ENCODE measurements around the gene CHD6.

The CHD6 gene

DNA sequence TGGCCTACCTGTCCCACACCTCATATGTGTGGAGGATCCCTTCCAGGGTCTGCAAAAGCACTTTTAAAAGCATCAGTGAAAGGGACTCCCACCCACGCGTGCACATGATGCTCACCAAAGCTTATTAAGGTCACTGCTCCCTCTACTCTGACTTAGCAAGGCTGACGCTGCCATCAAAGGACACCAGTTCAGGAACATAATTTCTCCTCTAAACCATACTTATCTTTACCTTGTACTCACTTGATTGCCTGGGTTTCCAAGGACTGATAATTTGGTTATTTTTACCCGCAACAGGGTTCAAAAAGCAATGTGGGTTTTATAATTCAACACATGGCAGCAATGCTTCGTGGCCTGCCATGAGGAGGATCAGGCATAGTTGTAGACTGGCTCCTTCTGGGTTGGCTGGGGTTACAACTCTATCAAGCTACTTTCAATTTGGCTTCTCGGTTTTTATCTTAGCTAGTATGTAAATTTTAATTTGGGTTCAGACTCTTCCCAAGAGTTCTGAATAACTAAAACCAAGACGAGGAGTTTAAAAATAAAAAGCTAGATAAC lies 199.4 kb downstream of the CHD6 start:
- no peak for DNase-seq

DNA sequence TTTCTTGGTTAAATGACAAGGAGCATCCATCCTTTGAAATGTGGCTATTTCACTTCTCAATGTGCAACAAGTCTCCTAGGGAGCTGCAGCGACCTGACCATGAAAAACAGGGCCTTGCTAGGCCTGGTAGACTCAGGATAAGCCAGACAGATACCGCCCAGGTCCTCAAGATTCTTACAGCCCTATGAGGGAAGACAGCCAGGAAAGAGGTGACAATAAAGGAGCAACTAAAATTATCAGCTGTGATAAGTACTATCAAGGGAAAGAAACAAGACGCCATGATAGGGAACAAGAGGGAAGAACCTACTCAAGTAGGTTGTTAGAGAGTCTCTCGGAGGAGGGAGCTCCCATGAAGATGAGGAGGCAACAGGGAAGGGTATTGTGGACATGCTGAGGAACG lies 200.1 kb downstream of the CHD6 start:
- DNase-seq: no peak

DNA sequence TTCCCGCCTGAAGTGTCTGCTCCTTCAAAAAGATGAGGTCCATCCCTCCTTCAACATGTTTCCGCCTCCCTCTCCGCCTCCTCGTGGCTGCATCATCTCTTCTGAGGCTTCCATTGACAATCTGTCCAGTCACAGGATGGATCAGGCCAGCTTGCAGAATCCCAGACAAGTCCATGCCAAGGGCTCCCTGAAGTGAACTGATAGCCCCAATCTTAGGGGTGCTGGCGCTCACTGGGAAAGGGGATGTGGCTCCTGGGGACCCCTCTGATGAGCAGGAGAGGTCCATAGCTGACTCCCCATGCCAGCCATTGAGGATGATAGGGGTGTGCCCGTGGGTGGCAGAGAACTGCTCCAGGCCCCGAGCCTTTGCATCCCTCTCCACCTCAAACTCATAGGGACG lies 203.0 kb downstream of the CHD6 start:
- no peak for DNase-seq

DNA sequence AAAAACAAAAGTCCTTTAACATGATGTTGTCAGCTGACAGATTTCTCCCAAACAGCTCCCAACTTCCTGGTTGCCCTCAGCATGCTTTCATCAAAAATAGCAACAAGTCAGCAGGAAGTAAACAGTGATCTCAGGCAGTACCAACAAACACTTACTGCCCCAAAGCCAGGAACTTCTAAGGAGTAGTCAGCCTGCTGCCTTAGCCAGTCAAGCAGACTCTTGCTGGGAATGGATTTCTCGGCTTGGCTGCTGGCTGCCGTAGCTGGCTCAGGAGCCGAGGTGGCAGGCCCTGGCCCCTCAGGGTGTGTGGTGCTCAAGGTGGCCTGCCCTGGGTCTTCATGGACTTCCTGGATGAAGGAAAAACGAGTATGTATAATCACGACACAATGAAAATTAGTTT lies 205.0 kb downstream of the CHD6 start:
- DNase-seq: no peak

DNA sequence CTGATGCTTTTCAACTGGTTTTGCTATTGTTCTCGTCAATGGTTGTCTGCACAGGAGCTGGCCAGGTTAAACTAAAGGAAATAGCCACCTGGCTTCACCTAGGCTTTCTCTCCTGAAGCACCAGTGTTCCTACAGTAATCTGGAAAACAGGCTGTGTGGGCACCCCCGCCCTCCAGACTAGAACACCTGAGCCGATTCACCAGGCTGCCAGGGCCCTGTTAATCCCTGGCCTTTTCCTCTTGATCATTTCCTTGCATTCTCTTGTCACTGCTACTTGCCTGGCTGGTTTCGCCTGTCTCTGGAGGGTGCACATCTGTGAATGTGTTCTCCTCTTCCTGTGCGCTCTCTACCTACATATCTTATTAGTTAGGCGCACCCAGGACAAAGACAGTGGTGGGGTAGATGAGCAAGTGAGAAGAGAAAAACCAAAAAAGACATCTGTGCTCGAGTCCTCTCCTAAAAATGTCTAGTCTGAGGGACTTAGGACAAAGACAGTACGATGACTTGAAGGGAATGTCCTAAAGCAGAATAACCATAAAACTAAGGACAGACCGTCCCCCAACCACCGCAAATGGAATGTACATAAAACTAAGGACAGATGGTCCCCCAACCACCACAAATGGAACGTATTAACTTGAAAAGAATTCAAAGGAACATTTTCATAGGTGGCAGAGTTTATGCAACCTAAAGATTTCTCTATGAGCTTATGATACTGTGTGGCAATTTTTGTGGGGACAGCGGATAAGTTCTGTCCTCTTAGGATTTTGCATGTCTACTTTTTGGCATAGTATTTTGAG lies 205.7 kb downstream of the CHD6 start:
- DNase-seq: no peak

DNA sequence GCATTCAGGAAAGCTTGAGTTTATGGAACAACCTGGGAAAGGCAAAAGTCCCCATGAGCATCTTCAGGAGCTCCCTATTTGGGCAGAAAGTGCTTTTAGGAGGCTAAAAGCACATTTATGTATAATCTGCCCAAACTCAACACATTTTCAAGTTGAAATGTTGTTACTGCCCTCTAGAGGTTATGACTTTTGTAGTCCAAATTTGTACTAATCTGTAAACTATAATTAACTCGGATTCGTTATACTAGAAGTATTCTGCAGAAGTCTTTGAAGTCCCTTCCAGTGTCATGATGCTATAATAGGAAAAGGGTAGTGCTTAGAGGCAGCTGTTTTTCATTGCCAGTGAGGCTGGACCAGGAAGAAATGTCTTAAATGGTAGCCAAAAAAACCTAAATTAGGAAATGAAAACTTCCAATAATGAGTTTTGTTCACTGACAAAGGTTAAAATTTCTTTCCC lies 206.8 kb downstream of the CHD6 start:
- no peak for DNase-seq

DNA sequence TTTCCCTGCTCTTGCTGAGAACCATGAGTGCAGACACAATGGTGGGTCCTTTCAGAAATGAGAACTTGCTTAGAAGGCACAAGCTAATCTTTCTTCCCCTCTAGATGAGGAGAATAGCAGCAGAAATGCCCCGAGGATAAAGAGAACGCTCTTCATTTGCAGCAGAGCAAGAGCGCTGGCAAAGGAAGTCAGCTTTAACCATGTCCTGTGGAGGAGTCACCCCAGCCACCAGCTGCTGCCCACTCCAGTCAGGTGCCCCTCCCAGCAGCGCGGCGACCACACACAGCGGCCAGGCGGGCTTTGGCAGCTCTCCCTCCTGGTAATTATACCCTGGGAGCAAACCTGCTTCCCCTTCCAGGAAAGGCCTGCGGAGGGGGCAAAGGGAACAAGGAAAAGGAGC lies 209.2 kb downstream of the CHD6 start:
- DNase-seq: peak; percentile 84

DNA sequence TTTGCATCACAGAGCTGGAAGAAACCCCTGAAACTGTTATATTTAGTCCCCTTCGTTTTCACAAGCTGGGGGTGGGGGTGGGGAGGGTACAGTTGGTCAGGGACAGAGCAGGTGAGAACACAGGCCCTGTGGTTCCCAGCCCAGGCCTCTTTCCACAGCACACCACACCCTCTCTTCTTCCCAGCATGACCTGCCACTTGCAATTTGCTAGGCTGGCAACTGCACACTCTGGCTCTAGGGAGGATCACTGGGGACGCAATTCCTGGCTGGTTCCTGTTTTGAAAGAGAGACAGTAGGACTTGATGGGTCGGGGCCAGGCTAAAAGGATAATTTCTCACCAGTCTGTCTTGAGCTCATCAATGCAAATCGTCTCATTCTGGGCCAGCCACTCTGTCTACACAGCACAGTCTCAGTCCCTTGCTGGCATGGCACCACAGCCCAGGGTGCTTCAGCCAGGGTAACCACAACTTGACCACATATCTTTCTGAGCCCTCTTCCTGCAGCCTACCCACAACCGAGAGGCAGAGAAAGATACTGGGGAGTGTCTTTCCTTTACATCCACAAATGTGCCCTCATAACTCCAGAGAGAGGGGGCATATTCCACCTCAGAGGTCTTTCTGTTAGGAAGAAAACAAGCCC lies 209.9 kb downstream of the CHD6 start:
- no peak for DNase-seq

DNA sequence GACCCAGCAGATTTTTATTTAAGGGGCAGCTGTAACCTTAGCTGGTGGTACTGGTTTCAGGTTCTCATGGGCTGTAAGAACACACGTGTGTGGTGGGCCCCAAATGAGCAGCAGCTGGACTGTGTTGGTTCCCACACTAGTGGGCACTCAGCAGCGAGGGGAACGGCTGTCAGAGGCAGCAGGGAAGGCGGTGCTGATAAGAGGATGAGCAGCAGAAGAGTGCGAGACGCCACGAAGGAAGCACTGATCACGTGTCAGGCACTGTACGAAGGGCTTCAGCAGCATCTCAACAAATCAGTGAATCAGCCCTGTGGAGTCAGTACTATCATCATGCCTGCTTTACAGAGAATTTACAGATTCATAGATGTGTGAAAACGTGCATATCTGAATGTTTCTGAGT lies 210.6 kb downstream of the CHD6 start:
- DNase-seq: no peak

DNA sequence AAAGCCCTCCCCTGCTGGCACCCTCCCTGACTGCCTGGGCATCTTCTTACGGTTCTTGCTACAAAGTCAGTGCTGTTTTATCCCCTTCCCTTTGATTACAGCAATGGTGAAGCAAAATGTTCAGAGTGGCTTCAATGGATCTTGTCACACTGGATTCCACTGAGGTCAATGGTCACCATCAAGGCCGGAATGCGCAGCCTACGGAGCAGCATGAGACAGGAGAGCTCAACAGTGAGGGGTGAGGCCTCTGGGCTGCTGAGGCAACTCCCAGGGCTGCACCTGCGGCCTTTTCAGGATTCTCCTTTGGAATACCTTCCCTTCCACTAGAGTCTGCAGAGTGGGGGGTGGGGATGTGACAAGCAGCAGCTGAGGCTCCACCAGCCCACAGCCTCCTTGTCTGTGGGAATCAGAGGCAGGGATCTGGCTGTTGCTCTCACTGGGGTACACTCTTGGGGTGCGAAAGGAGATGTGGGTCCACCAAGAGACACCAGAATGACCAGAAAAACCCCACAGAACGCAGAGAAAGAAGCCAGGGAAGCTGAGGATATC lies 211.2 kb downstream of the CHD6 start:
- no peak for DNase-seq

DNA sequence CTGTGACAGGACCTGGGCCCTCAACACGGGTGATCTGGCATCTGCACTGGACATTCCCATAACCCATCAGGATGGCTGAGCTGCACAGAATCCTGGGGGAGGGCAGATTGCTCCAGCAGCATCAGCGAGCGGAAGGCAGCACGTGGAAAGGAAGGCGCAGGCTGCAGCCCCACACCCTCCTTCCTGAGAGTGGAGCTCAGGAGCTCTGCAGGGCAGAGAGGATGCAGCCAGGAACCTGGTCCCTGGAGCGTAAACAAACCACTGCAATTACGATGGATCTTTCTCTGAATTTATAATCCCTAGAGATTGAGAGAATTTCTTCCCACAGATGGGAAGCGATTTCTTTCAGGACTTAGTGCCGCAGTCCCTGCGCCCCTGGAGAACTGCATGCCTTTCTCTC lies 211.8 kb downstream of the CHD6 start:
- no peak for DNase-seq

DNA sequence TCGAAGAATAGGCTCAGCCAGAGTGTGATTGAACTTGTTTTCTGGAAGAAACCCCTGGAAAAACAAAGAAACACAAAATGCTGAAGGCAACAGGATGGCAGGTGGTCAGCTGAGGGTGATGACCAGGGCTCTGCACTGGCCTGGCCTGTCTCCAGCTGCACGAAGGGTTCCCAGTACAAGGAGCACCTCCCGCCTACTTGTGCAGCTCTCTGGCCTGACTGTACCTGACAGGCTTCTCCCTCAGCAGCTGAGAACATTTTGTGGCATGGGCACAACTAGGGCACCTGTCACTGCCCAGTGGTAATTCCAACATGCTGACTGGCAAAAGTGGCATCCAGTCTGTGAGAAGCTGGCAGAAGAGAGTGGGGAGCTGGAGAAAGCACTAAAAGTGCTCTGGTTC lies 212.7 kb downstream of the CHD6 start:
- no peak for DNase-seq

DNA sequence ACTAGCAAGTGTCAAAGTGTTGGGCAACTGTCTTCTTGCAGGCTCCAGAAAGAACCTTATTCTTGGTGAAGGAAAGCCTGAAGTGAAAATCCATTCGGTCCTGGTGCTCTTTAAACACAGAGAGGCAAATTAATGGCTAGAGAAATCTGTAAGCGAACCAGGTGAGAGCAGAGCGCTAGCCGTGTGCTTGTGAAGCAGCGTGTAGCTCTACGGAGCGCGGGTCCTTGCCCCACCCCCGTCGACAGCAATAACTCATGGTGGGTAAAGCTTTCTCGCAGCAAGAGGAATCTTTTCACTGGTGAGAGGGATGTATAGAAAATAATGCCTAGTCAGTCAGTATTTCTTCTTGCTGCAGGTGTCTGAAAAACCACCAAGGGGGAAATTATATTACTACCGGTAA lies 214.6 kb downstream of the CHD6 start:
- DNase-seq: no peak

DNA sequence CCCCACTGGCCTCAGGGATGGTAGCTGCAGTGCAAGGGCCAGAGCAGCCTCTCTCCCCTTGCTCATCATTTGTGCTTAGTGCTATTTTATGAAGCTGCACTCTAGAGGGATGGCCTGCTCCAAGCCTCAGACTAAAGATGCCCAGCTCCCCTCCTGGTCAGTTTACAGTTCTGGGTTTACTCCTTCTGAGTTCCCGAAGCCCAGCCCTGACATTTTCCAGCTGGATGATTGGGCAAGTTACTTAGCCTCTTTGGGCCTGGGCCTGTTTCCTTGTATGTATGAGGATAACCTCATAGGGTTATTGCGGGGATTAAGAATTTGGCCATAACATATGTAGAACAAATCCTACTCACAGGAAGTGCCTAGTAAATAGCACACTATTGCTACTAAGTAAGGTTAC lies 219.8 kb downstream of the CHD6 start:
- no peak for DNase-seq

DNA sequence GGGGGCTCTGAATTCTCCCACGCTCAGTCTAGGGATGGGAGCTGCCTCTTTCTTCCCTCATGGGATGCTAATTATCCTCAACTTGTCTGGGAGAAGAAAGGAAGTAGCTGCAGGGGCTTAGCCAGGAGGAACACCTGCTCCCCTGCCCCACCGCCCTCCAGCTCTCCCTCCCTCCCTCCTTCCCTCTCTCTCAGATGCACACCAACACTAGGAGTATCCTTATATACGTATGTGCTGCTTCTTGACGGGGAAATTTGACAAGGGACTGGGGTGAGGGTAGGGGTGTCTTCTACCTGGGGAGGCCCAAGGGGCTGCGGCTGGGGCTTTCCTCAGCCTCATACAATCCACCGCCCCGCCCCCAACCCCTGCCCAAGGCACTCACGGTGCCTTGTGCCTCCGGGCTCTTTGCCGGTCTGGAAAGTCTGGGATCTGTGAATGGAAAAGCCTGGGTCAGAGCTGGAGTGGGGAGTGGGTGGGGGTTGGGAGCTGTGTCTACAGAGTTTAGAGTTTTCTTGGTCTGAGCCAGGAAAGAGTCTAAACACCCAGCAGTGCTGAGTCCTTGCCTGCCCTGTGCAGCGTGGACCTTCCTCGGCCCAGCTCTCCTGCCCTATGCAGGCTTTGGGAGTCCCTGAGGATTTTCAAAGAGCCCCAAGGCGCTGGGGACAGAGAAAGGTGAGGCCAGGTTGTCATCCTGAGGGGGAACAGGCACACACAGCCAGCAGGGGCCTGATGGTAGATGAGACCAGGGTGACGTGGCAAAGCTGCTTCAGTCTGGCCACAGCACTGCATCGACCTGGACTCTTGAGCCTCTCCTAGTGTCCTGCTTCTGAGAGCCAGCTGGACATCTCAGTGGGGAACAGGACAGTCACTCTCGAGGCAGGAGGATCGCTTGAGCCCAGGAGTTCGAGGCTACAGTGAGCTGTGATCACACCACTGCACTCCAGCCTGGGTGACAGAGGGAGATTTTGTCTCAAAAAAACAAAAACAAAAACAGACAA lies 222.2 kb downstream of the CHD6 start:
- DNase-seq: peak; percentile 26

DNA sequence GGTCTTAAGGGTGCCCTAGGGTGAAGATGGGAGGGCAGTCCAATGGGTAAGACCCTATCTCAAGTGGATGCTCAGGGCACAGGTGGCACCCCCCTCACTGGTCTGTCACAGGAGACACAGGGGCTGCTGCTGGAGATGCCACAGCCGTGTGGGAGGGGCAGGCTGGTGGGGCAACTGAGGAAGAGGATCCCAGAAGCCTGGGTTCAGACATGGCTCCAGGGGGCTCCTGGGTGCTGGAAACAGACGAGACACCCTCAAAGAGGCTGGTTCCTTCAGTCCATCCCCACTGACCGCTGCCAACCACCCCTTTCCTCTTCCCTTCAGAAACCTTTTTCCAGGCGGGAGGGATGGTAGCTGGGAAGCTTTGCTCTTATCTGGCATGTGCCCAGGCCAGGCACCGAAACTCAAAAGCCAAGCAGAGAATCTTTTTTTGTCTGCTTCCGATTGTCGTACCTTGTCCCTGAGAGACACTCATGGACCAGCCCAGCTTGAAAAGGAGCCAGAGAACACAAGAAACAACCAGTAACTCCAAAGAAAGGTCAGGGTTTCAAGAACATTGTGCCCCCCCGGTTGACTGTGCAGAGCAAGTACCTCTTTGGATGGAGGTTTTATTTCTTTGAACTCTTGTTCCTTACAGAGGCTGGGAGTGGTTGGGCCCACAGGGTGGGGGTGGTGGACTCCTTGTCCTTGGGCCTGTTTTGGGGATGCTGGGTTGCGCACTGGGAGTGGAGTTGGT lies 223.1 kb downstream of the CHD6 start:
- no peak for DNase-seq

DNA sequence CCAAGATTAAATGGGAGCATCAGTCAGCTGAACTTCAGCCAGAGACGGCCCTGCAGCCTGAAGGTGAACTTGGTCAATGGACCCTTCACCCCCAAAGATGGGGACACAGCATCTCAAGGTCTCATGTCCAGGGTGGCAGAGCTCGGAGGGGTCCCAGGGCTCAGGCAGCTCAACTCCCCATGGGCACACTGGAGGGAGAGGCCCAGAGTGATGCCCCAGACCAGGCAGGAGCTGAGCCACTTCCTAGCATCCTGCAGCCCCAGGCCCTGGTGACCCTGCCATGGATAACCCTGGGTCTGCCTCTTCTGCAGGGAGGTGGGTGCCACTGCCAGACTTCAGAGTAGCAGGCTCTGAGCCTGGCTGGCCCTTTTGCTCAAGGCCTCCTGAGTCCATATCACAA lies 224.1 kb downstream of the CHD6 start:
- DNase-seq: no peak

DNA sequence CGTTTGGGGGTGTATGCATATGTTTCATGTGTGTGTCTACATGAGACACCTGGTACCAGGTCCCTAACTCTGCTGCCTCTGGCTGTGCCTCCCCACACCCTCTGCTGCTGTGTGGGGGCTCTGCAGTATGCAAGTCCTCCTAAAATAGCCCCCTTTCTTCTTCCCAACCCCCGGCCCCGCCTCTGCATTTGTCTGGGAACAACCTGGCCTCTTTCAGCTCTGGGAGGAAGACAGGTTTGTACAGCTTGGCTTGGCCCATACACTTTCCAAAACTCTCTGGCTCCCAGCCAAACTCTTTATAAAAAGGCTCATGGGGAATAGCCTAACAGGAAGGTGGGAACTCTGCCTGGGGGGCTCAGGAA lies 224.5 kb downstream of the CHD6 start:
- no peak for DNase-seq

DNA sequence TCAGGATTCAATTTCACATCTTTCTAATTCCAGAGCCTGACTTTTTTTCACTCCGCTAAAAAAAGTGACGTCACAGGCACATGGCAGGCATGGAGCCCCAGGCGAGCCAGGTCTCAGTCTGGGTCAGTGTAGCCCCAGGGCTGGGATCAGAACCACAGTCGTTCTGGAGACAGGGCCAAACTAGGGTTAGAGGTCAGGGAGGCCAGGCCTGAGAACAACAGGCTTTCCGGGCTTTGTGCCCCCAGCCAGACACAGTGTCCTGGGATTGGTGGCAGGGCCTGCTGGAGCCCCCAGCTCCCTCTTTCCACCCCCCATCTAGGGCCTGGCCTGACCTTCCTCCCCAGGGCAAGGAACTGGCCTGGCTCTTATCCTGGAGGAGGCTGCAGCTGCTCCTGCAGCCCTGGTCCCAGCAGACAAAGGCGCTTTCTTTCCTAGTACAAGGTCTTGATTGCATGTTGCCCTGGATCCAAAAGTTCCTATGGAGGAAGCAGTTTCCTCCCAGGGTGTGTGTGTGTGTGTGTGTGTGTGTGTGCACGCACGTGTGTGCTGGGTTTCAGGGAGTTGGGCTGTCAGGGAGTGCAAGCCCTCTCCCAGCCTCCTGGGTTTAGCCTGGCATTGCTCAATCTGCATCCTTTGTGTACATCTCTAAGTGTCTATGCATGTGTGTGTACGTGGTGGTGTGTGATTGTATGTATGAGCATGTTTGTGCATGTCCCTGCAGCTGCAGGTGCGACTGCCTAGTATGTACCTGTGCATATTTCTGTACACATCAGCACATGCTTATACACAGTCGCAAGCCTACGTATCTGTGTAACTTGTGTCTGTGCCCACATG lies 225.1 kb downstream of the CHD6 start:
- no peak for DNase-seq

DNA sequence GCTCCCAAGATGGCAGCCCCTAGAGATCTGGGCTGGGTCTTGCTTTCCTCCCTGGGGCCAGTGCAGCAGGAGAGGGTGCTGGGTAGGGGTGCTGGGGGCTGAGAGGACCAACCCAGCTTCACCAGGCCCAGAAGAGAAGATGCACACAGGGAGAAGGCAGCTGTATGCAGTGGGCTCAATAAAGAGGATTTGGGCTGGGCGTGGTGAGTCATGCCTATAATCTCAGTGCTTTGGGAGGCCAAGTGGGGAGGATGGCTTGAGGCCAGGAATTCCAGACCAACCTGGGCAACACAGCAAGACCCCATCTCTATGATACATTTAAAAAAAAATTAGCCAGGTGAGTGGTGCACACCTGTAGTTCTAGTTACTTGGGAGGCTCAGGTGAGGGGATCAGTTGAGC lies 225.9 kb downstream of the CHD6 start:
- DNase-seq: no peak

DNA sequence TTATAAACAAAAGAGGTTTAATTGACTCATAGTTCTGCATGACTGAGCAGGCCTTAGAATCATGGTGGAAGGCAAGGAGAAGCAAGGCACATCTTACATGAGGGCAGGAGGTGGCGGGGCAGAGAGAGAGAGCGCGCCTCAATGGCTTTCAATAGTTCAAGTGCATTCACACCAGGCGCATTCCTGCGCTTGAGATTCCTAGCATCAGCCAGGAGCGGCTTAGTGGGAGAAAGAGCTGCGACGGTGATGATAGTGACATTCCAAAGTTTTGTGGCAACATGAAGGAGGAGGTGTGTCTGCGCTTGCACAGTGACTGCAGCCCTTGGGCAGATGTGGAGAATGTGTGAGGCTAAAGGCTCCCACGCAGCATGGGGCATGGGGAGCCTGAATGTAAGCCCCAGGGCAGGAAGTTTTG lies 226.6 kb downstream of the CHD6 start:
- no peak for DNase-seq

Data from NCI-H1105 (cell line).